Activated naive CD4-positive, alpha-beta T cell treated with Interleukin-2 at 50 U/mL for 16 hours (primary cell): ENCODE measurements around the gene ZNF518B.

ENCODE experiments used
- DNase-seq: peaks from one replicate; pipeline ENCODE4 v3.0.0-alpha.2; 2020

ZNF518B gene

GRCh38 chr4:10457255-10457801 lies at the start of gene ZNF518B:
TSS of gene ZNF518B (minus strand) at chr4:10457426. CDS start at chr4:10446328, 11,098 bp downstream.
- peak; percentile 79 for DNase-seq

GRCh38 chr4:10506077-10506476 lies 48.9 kb upstream of the ZNF518B start:
- no peak for DNase-seq

GRCh38 chr4:10504570-10505179 lies 47.4 kb upstream of the ZNF518B start:
- no peak for DNase-seq

GRCh38 chr4:10502717-10503116 lies 45.5 kb upstream of the ZNF518B start:
- DNase-seq = no peak

GRCh38 chr4:10500776-10501175 lies 43.5 kb upstream of the ZNF518B start:
- no peak for DNase-seq

GRCh38 chr4:10496200-10496599 lies 39.0 kb upstream of the ZNF518B start:
- DNase-seq = no peak

GRCh38 chr4:10495651-10496050 lies 38.4 kb upstream of the ZNF518B start:
- DNase-seq = no peak

- no peak for DNase-seq
Measured at GRCh38 chr4:10492464-10492863, 35.2 kb upstream of the ZNF518B start.

GRCh38 chr4:10491401-10491800 lies 34.2 kb upstream of the ZNF518B start:
- DNase-seq = no peak

GRCh38 chr4:10490996-10491395 lies 33.8 kb upstream of the ZNF518B start:
- DNase-seq = no peak

GRCh38 chr4:10482913-10483312 lies 25.7 kb upstream of the ZNF518B start:
- no peak for DNase-seq

GRCh38 chr4:10480616-10481015 lies 23.4 kb upstream of the ZNF518B start:
- DNase-seq = no peak

GRCh38 chr4:10478621-10479020 lies 21.4 kb upstream of the ZNF518B start:
- DNase-seq = no peak

GRCh38 chr4:10470505-10470904 lies 13.3 kb upstream of the ZNF518B start:
- no peak for DNase-seq

- DNase-seq = no peak
Measured at GRCh38 chr4:10466161-10466560, 8.9 kb upstream of the ZNF518B start.

- DNase-seq = no peak
Measured at GRCh38 chr4:10462876-10463275, 5.7 kb upstream of the ZNF518B start.

- DNase-seq = no peak
Measured at GRCh38 chr4:10461850-10462400, 4.7 kb upstream of the ZNF518B start.

- DNase-seq = peak; percentile 77
Measured at GRCh38 chr4:10461091-10461849, 4.0 kb upstream of the ZNF518B start.

- peak; percentile 32 for DNase-seq
Measured at GRCh38 chr4:10460313-10461047, 3.3 kb upstream of the ZNF518B start.

- DNase-seq = no peak
Measured at GRCh38 chr4:10459305-10459704, 2.1 kb upstream of the ZNF518B start.

- no peak for DNase-seq
Measured at GRCh38 chr4:10458177-10458576, 951 bp upstream of the ZNF518B start.

- peak; percentile 65 for DNase-seq
Measured at GRCh38 chr4:10456595-10457254, 501 bp downstream of the ZNF518B start.

- no peak for DNase-seq
Measured at GRCh38 chr4:10456260-10456594, 999 bp downstream of the ZNF518B start.
